ENCODE measurements around the gene AMFR. TPM values are rescaled to one million over a fixed set of nuclear protein-coding genes. Genes with fewer than 3 reads are reported as not detected.

Gene AMFR
- total and polyA plus RNA-seq, 10 donors = 48.1 to 249 (median 99.3) TPM

- WGBS, 5 donors = 93 to 96% (median 95%) methylated on average over 4 of the region's 4 CpGs
- H3K36me3 ChIP-seq = peaks cover 0 to 20% (median 8%) of the 10 kb centered on the region in 6 donors
- H3K4me1 ChIP-seq = peaks cover 16 to 74% (median 45%) of the 10 kb centered on the region in 6 donors
- H3K4me3 ChIP-seq = no peak overlapping the region
- intact Hi-C loops (cut with DNase I; ENCODE audit: low total_unique reads) = no loop called here
- no peak overlapping the region for H3K27ac ChIP-seq
- no peaks in the 10 kb centered on the region for H3K27me3 ChIP-seq (replicated peaks in 1 of 7)
- H3K9me3 ChIP-seq = no peaks in the 10 kb centered on the region
- DNase-seq = no peak
- TF ChIP-seq POLR2AphosphoS5 (IDR thresholded peaks at IDR 0.05) = no peak
- TF ChIP-seq POLR2A (IDR thresholded peaks at IDR 0.05) = no peak
- TF ChIP-seq CTCF (IDR thresholded peaks at IDR 0.05 in 8 of 11, conservative IDR thresholded peaks at IDR 0.05 in 3 of 11) = no peak
Observed at GRCh38 chr16:56417138-56417537, 8.2 kb downstream of the AMFR start.

GRCh38 chr16:56415875-56416274 lies 9.5 kb downstream of the AMFR start:
- Histone ChIP-seq H3K9me3 (no peaks in the 10 kb centered on the region), H3K4me3 (no peak overlapping the region), H3K27ac (peak overlapping the region in 1 of 8 donors; percentile 45), H3K27me3 (replicated peaks in 1 of 7) (no peaks in the 10 kb centered on the region), H3K36me3 (peaks cover 0 to 33% (median 16%) of the 10 kb centered on the region in 6 donors), H3K4me1 (peaks cover 5 to 62% (median 33%) of the 10 kb centered on the region in 6 donors)
- intact Hi-C loops (cut with DNase I; ENCODE audit: low total_unique reads) = no loop called here
- DNase-seq = no peak
- TF ChIP-seq POLR2A (IDR thresholded peaks at IDR 0.05) = no peak
- no peak for TF ChIP-seq CTCF (IDR thresholded peaks at IDR 0.05 in 8 of 11, conservative IDR thresholded peaks at IDR 0.05 in 3 of 11)
- no peak for TF ChIP-seq POLR2AphosphoS5 (IDR thresholded peaks at IDR 0.05)
- WGBS, 5 donors = 32 to 52% (median 40%) methylated on average over 4 of the region's 4 CpGs

- no peak overlapping the region for H3K4me3 ChIP-seq
- H3K27me3 ChIP-seq (replicated peaks in 1 of 7) = no peaks in the 10 kb centered on the region
- TF ChIP-seq CTCF (IDR thresholded peaks at IDR 0.05 in 8 of 11, conservative IDR thresholded peaks at IDR 0.05 in 3 of 11) (no peak), POLR2AphosphoS5 (IDR thresholded peaks at IDR 0.05) (no peak), POLR2A (IDR thresholded peaks at IDR 0.05) (no peak)
- H3K9me3 ChIP-seq = no peaks in the 10 kb centered on the region
- H3K27ac ChIP-seq = no peak overlapping the region
- no peak for DNase-seq
- WGBS, 5 donors = 91 to 93% (median 93%) methylated on average over 5 of the region's 5 CpGs
- intact Hi-C loops (cut with DNase I; ENCODE audit: low total_unique reads) = no loop called here
- H3K36me3 ChIP-seq = peaks cover 0 to 48% (median 19%) of the 10 kb centered on the region in 6 donors
- peaks cover 3 to 47% (median 20%) of the 10 kb centered on the region in 6 donors for H3K4me1 ChIP-seq
Observed at GRCh38 chr16:56414366-56414765, 11.0 kb downstream of the AMFR start.

- Histone ChIP-seq H3K4me3 (no peak overlapping the region), H3K27ac (no peak overlapping the region), H3K9me3 (no peaks in the 10 kb centered on the region), H3K27me3 (replicated peaks in 1 of 7) (no peaks in the 10 kb centered on the region), H3K4me1 (peaks cover 0 to 37% (median 17%) of the 10 kb centered on the region in 6 donors), H3K36me3 (peaks cover 2 to 58% (median 28%) of the 10 kb centered on the region in 6 donors)
- no peak for TF ChIP-seq POLR2A (IDR thresholded peaks at IDR 0.05)
- TF ChIP-seq CTCF (IDR thresholded peaks at IDR 0.05 in 8 of 11, conservative IDR thresholded peaks at IDR 0.05 in 3 of 11) = no peak
- TF ChIP-seq POLR2AphosphoS5 (IDR thresholded peaks at IDR 0.05) = no peak
- intact Hi-C loops (cut with DNase I; ENCODE audit: low total_unique reads) = no loop called here
- WGBS, 5 donors = 71 to 91% (median 75%) methylated on average over 5 of the region's 5 CpGs
- DNase-seq = no peak
Observed at GRCh38 chr16:56413381-56413780, 12.0 kb downstream of the AMFR start.

All from spleen (tissue), 11 donors.